A549 (cell line): ENCODE results near the gene CDADC1. TPM values are rescaled to one million over a fixed set of nuclear protein-coding genes. Genes with fewer than 3 reads are reported as not detected.

Source experiments
- ATAC-seq, 2 experiments: fragments of 200-7000 bp in 1 of 2; fragments of >200 bp in 1 of 2; cut with Nextera tagmentation in 1 of 2; cut with Tn5 transposase in 1 of 2; 3 replicates each; pipeline versions ENCODE4 v1.8.0 to v1.9.1; 2018 to 2020; ENCODE audit warnings: mild to moderate bottlenecking in 1 of 2, moderate library complexity in 1 of 2
- CTCF ChIA-PET: fragments of 300-600 bp; sonication (Branson Sonifier 250); formaldehyde crosslinking; extraction: SDS; loops from one replicate; lab custom pipeline; 2021; ENCODE audit warnings: antibody characterized with exemption, inconsistent platforms; lab: Yijun Ruan, JAX
- POLR2A ChIA-PET: fragments of 350-600 bp; formaldehyde crosslinking; extraction: SDS; loops from one replicate; lab custom pipeline; 2021; ENCODE audit warnings: antibody characterized with exemption, inconsistent platforms; lab: Yijun Ruan, JAX
- DNase-seq, 2 experiments: peaks; one replicate each; pipeline versions ENCODE4 v3.0.0 to v3.0.0-alpha.2; 2011 to 2016; ENCODE audit warnings: low read depth in 1 of 2, low spot score in 1 of 2
- FAIRE-seq: peaks from 2 replicates; lab custom pipeline; 2011; peaks lifted over from hg19 to GRCh38; lab: Jason Lieb, UNC
- H3K27ac ChIP-seq, 2 experiments: fragments of >200 bp; sonication (Bioruptor Twin); formaldehyde crosslinking; 3 replicates each; pipeline ENCODE4 v1.5.1; 2016 to 2017
- H3K4me1 ChIP-seq: fragments of >200 bp; sonication (Bioruptor Twin); formaldehyde crosslinking; 3 replicates; pipeline ENCODE4 v1.6.1; 2016
- H3K4me2 ChIP-seq: fragments of >200 bp; sonication (Bioruptor Twin); formaldehyde crosslinking; 3 replicates; pipeline ENCODE4 v1.6.1; 2016
- H3K4me3 ChIP-seq: fragments of >200 bp; sonication (Bioruptor Twin); formaldehyde crosslinking; 3 replicates; pipeline ENCODE4 v1.5.1; 2016
- H3K9me3 ChIP-seq: fragments of >200 bp; sonication (Bioruptor Twin); formaldehyde crosslinking; 3 replicates; pipeline ENCODE4 v1.6.1; 2016
- BHLHE40 ChIP-seq: IDR thresholded peaks from 2 replicates; pipeline ENCODE4 v1.6.1; 2012; ENCODE audit warnings: low read depth, low read length, inconsistent platforms
- CEBPB ChIP-seq, 2 experiments: fragments of >200 bp in 1 of 2; sonication (Bioruptor Twin) in 1 of 2; formaldehyde crosslinking in 1 of 2; IDR thresholded peaks; 2 replicates each; pipeline ENCODE4 v1.6.1; 2012 to 2016
- CHD2 ChIP-seq: fragments of 150-350 bp; IDR thresholded peaks from 2 replicates; pipeline ENCODE4 v1.6.1; 2014; ENCODE audit warnings: low read length; ENCODE audit not compliant: partially characterized antibody
- ESRRA ChIP-seq: fragments of 150-350 bp; IDR thresholded peaks from 2 replicates; pipeline ENCODE4 v1.6.1; 2014; ENCODE audit warnings: mild to moderate bottlenecking, low read length, borderline replicate concordance
- FOSB ChIP-seq: fragments of 250-450 bp; sonication (Bioruptor Pico); IDR thresholded peaks from 2 replicates; pipeline ENCODE4 v1.5.0; 2020; ENCODE audit warnings: mild to moderate bottlenecking, moderate library complexity
- FOXS1 ChIP-seq: fragments of 250-450 bp; sonication (Bioruptor Pico); IDR thresholded peaks from 2 replicates; pipeline ENCODE4 v1.5.0; 2020; ENCODE audit warnings: mild to moderate bottlenecking, moderate library complexity
- HDAC2 ChIP-seq: fragments of 200-600 bp; sonication (generic); IDR thresholded peaks from 2 replicates; pipeline ENCODE4 v1.6.1; 2016
- HEYL ChIP-seq: fragments of 250-450 bp; sonication (Bioruptor Pico); IDR thresholded peaks from 2 replicates; pipeline ENCODE4 v1.8.0; 2021; ENCODE audit warnings: mild to moderate bottlenecking, moderate library complexity
- JUN ChIP-seq, 2 experiments: fragments of >200 bp; sonication (Bioruptor Twin); formaldehyde crosslinking; IDR thresholded peaks; 2 replicates in 1 of 2; 3 replicates in 1 of 2; pipeline ENCODE4 v1.6.1; 2016 to 2017
- MAFK ChIP-seq: fragments of 450-650 bp; IDR thresholded peaks from 2 replicates; pipeline ENCODE4 v1.6.1; 2014; ENCODE audit not compliant: partially characterized antibody
- MAZ ChIP-seq: fragments of 150-350 bp; IDR thresholded peaks from 2 replicates; pipeline ENCODE4 v1.6.1; 2014; ENCODE audit warnings: antibody characterized with exemption, low read depth, low read length, borderline replicate concordance
- NFE2L2 ChIP-seq: fragments of 150-350 bp; conservative IDR thresholded peaks from 2 replicates; pipeline ENCODE4 v1.6.1; 2014; ENCODE audit warnings: low read length
- RAD21 ChIP-seq, 2 experiments: fragments of >200 bp in 1 of 2; sonication (Bioruptor Twin) in 1 of 2; formaldehyde crosslinking in 1 of 2; IDR thresholded peaks in 1 of 2; conservative IDR thresholded peaks in 1 of 2; 2 replicates in 1 of 2; 3 replicates in 1 of 2; pipeline ENCODE4 v1.6.1; 2012 to 2018; ENCODE audit warnings: inconsistent platforms in 1 of 2
- RFX5 ChIP-seq: fragments of 450-650 bp; IDR thresholded peaks from 2 replicates; pipeline ENCODE4 v1.7.1; 2014; ENCODE audit warnings: antibody characterized with exemption, mild to moderate bottlenecking, moderate library complexity
- RNF2 ChIP-seq: fragments of 200-600 bp; sonication (generic); IDR thresholded peaks from 2 replicates; pipeline ENCODE4 v1.6.1; 2016; ENCODE audit warnings: low read depth, mild to moderate bottlenecking, antibody characterized with exemption, moderate library complexity, borderline replicate concordance
- TP53 ChIP-seq: fragments of 250-450 bp; sonication (Bioruptor Pico); IDR thresholded peaks from 2 replicates; pipeline ENCODE4 v1.5.0; 2021; ENCODE audit warnings: mild to moderate bottlenecking, moderate library complexity
- ZC3H11A ChIP-seq: fragments of 450-650 bp; IDR thresholded peaks from 2 replicates; pipeline ENCODE4 v1.6.1; 2014; ENCODE audit warnings: antibody characterized with exemption, mild to moderate bottlenecking
- ZNF302 ChIP-seq: fragments of 250-450 bp; sonication (Bioruptor Pico); IDR thresholded peaks from 2 replicates; pipeline ENCODE4 v1.9.0; 2021; ENCODE audit warnings: inconsistent platforms, mild to moderate bottlenecking, moderate library complexity
- ZSCAN20 ChIP-seq: fragments of 250-450 bp; sonication (Bioruptor Pico); IDR thresholded peaks from 2 replicates; pipeline ENCODE4 v1.8.0; 2022; ENCODE audit warnings: mild to moderate bottlenecking, moderate library complexity
- WGBS: methylation state at CpG from one replicate; pipeline ENCODE4 v1.1.6; 2017; ENCODE audit errors: missing lambda C conversion rate; 5-methylcytosine and 5-hydroxymethylcytosine counted together
- polyA plus RNA-seq, 4 experiments: library from polyadenylated mRNA; depleted of rRNA in 3 of 4; stranded (reverse); fragments of >200 nt; fragmentation: RNase III in 1 of 4; extraction: RNeasy Plus Mini Kit Qiagen cat#74134 plus additional on column Dnase treatment in 1 of 4; gene quantifications; 2 replicates in 3 of 4; 3 replicates in 1 of 4; pipeline ENCODE4 v1.2.3, GENCODE V29; 2011 to 2017
- TF ChIP-seq, protein P1 (sequence below): IDR thresholded peaks from 2 replicates; pipeline ENCODE4 v1.6.1; 2012
- TF ChIP-seq, protein P2 (sequence below): fragments of >200 bp; sonication (Bioruptor Twin); formaldehyde crosslinking; IDR thresholded peaks from 3 replicates; pipeline ENCODE4 v1.5.1; 2016
- TF ChIP-seq, protein P3 (sequence below): fragments of 200-600 bp; sonication (generic); IDR thresholded peaks from 2 replicates; pipeline ENCODE4 v1.6.1; 2016; ENCODE audit warnings: antibody characterized with exemption, mild to moderate bottlenecking, moderate library complexity
- TF ChIP-seq, protein P4 (sequence below): fragments of 150-350 bp; IDR thresholded peaks from 2 replicates; pipeline ENCODE4 v1.6.1; 2014; ENCODE audit warnings: low read depth, mild to moderate bottlenecking, low read length
- TF ChIP-seq, protein P5 (sequence below): IDR thresholded peaks from 2 replicates; pipeline ENCODE4 v1.6.1; 2012
- TF ChIP-seq, protein P6 (sequence below): fragments of >200 bp; sonication (Bioruptor Twin); formaldehyde crosslinking; IDR thresholded peaks from 2 replicates; pipeline ENCODE4 v1.6.1; 2016
- TF ChIP-seq, protein P7 (sequence below): fragments of 450-650 bp; IDR thresholded peaks from 2 replicates; pipeline ENCODE4 v1.6.1; 2014; ENCODE audit warnings: antibody characterized with exemption
- TF ChIP-seq, protein P8 (sequence below): IDR thresholded peaks from 2 replicates; pipeline ENCODE4 v1.6.1; 2012; ENCODE audit warnings: low read depth, borderline replicate concordance

Gene CDADC1
- polyA plus RNA-seq, 2 of the 4 experiments (the other 2 are of a cell fraction) = 4.3 to 9.6 TPM

DNA sequence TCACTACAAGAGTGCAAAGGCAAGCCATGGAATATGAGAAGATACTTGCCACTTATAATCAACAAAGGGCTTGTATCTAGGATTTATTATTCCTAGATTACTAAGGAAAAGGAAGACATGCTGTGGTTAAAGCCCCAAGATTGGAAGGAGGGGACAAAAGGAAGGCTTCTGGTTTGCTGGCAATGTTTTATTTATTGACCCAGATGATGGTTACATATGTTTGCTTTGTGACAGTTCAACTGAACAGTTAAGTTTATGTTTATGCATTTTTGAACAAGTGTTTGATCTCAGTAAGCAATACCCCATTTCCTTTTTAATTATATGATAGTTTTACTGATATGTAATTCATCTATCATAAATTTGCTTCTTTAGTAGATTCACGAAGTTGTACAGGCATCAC lies 40.3 kb downstream of the CDADC1 start:
- no peak for TF ChIP-seq ZSCAN20
- TF ChIP-seq, protein P1, sequence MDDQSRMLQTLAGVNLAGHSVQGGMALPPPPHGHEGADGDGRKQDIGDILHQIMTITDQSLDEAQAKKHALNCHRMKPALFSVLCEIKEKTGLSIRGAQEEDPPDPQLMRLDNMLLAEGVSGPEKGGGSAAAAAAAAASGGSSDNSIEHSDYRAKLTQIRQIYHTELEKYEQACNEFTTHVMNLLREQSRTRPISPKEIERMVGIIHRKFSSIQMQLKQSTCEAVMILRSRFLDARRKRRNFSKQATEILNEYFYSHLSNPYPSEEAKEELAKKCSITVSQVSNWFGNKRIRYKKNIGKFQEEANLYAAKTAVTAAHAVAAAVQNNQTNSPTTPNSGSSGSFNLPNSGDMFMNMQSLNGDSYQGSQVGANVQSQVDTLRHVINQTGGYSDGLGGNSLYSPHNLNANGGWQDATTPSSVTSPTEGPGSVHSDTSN = no peak
- no peak for TF ChIP-seq RFX5
- no peak for TF ChIP-seq BHLHE40
- no peak for TF ChIP-seq HEYL
- no peak for TF ChIP-seq CEBPB (IDR thresholded peaks at IDR 0.05)
- TF ChIP-seq FOXS1 = no peak
- TF ChIP-seq, protein P2, sequence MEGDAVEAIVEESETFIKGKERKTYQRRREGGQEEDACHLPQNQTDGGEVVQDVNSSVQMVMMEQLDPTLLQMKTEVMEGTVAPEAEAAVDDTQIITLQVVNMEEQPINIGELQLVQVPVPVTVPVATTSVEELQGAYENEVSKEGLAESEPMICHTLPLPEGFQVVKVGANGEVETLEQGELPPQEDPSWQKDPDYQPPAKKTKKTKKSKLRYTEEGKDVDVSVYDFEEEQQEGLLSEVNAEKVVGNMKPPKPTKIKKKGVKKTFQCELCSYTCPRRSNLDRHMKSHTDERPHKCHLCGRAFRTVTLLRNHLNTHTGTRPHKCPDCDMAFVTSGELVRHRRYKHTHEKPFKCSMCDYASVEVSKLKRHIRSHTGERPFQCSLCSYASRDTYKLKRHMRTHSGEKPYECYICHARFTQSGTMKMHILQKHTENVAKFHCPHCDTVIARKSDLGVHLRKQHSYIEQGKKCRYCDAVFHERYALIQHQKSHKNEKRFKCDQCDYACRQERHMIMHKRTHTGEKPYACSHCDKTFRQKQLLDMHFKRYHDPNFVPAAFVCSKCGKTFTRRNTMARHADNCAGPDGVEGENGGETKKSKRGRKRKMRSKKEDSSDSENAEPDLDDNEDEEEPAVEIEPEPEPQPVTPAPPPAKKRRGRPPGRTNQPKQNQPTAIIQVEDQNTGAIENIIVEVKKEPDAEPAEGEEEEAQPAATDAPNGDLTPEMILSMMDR = no peak
- TF ChIP-seq ZNF302 (CRISPR knock-in tag) = no peak
- TF ChIP-seq NFE2L2 = no peak
- no peak for TF ChIP-seq FOSB
- TF ChIP-seq MAZ = no peak
- TF ChIP-seq CHD2 = no peak
- TF ChIP-seq JUN (IDR thresholded peaks at IDR 0.05) = no peak
- no peak for TF ChIP-seq MAFK
- TF ChIP-seq ZC3H11A = no peak
- TF ChIP-seq HDAC2 = no peak
- TF ChIP-seq RNF2 = no peak
- TF ChIP-seq, protein P3, sequence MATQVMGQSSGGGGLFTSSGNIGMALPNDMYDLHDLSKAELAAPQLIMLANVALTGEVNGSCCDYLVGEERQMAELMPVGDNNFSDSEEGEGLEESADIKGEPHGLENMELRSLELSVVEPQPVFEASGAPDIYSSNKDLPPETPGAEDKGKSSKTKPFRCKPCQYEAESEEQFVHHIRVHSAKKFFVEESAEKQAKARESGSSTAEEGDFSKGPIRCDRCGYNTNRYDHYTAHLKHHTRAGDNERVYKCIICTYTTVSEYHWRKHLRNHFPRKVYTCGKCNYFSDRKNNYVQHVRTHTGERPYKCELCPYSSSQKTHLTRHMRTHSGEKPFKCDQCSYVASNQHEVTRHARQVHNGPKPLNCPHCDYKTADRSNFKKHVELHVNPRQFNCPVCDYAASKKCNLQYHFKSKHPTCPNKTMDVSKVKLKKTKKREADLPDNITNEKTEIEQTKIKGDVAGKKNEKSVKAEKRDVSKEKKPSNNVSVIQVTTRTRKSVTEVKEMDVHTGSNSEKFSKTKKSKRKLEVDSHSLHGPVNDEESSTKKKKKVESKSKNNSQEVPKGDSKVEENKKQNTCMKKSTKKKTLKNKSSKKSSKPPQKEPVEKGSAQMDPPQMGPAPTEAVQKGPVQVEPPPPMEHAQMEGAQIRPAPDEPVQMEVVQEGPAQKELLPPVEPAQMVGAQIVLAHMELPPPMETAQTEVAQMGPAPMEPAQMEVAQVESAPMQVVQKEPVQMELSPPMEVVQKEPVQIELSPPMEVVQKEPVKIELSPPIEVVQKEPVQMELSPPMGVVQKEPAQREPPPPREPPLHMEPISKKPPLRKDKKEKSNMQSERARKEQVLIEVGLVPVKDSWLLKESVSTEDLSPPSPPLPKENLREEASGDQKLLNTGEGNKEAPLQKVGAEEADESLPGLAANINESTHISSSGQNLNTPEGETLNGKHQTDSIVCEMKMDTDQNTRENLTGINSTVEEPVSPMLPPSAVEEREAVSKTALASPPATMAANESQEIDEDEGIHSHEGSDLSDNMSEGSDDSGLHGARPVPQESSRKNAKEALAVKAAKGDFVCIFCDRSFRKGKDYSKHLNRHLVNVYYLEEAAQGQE = no peak
- no peak for TF ChIP-seq TP53
- H3K27ac ChIP-seq = no peak overlapping the region
- DNase-seq (no peak), FAIRE-seq (no peak), ATAC-seq (no peak)
- H3K4me3 ChIP-seq = no peak overlapping the region
- no peaks in the 10 kb centered on the region for H3K9me3 ChIP-seq
- ChIA-PET POLR2A (no interaction called here), CTCF (no interaction called here)
- WGBS = 41% methylated on average over 1 of the region's 1 CpG
- no peak overlapping the region for H3K4me2 ChIP-seq
- H3K4me1 ChIP-seq = no peaks in the 10 kb centered on the region

DNA sequence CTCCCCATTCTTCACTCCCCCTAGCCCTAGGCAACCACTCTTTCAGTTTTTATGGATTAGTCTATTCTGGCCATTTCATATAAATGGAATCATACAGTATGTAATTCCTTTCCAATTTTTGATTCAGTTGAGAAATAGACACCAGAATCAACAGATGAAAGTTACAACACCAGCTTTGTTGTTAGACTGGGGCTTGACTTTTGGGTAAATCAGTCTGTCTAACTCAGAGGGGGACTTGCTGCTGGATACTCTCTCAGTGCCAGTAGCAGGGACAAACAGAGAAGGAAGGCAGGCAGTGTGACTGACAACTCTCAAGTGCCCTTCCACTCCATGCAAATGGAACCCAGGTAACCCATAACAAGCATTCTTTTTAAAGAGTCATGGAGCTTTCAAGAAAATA lies 40.7 kb downstream of the CDADC1 start:
- POLR2A ChIA-PET = interaction anchor here (0.6 kb wide), 2 partner anchors 8 to 82 kb away, joined by 3 to 4 read pairs; no protein-coding TSS in a partner anchor
- no peak overlapping the region for H3K27ac ChIP-seq
- H3K9me3 ChIP-seq = no peaks in the 10 kb centered on the region
- CTCF ChIA-PET = no interaction called here
- no peak overlapping the region for H3K4me2 ChIP-seq
- H3K4me3 ChIP-seq = no peak overlapping the region
- ATAC-seq (no peak), DNase-seq (no peak), FAIRE-seq (no peak)
- no peaks in the 10 kb centered on the region for H3K4me1 ChIP-seq
- TF ChIP-seq, protein P2 = no peak
- TF ChIP-seq, protein P4, sequence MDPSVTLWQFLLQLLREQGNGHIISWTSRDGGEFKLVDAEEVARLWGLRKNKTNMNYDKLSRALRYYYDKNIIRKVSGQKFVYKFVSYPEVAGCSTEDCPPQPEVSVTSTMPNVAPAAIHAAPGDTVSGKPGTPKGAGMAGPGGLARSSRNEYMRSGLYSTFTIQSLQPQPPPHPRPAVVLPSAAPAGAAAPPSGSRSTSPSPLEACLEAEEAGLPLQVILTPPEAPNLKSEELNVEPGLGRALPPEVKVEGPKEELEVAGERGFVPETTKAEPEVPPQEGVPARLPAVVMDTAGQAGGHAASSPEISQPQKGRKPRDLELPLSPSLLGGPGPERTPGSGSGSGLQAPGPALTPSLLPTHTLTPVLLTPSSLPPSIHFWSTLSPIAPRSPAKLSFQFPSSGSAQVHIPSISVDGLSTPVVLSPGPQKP = no peak
- TF ChIP-seq, protein P5, sequence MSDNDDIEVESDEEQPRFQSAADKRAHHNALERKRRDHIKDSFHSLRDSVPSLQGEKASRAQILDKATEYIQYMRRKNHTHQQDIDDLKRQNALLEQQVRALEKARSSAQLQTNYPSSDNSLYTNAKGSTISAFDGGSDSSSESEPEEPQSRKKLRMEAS = no peak
- TF ChIP-seq, protein P6, sequence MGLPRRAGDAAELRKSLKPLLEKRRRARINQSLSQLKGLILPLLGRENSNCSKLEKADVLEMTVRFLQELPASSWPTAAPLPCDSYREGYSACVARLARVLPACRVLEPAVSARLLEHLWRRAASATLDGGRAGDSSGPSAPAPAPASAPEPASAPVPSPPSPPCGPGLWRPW = no peak
- TF ChIP-seq RAD21 (conservative IDR thresholded peaks at IDR 0.05 in 1 of 2, IDR thresholded peaks at IDR 0.05 in 1 of 2) (no peak), ESRRA (no peak)
- TF ChIP-seq, protein P7, sequence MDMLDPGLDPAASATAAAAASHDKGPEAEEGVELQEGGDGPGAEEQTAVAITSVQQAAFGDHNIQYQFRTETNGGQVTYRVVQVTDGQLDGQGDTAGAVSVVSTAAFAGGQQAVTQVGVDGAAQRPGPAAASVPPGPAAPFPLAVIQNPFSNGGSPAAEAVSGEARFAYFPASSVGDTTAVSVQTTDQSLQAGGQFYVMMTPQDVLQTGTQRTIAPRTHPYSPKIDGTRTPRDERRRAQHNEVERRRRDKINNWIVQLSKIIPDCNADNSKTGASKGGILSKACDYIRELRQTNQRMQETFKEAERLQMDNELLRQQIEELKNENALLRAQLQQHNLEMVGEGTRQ = no peak
- TF ChIP-seq, protein P8, sequence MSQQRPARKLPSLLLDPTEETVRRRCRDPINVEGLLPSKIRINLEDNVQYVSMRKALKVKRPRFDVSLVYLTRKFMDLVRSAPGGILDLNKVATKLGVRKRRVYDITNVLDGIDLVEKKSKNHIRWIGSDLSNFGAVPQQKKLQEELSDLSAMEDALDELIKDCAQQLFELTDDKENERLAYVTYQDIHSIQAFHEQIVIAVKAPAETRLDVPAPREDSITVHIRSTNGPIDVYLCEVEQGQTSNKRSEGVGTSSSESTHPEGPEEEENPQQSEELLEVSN = no peak
